ENCODE data around the gene LTB4R2. TPM values are rescaled to one million over a fixed set of nuclear protein-coding genes. Genes with fewer than 3 reads are reported as not detected.

The LTB4R2 gene
- polyA plus RNA-seq, 1 experiment, result 1.6 TPM

GRCh38 chr14:24262821-24263733 is 46.9 kb upstream of the LTB4R2 start, which contains the start of gene TGM1:
TGM1 (minus strand) TSS chr14:24263177; CDS start chr14:24262352, 825 bp downstream.
- no peak for TF ChIP-seq CTCF (IDR thresholded peaks at IDR 0.05; ENCODE audit: insufficient read depth, low read depth, low read length)
- CTCF ChIA-PET, result interaction anchor here (0.7 to 3.9 kb wide), 6 partner anchors 8 to 169 kb away, joined by 3 to 16 read pairs (median 8); partner anchors contain the start of genes RABGGTA and TINF2
- peaks cover 11% of the 10 kb centered on the region for H3K36me3 ChIP-seq (ENCODE audit: control insufficient read depth, insufficient read depth, low read length)
- no peak for DNase-seq (ENCODE audit: low read depth)
- POLR2A ChIA-PET, result no interaction called here
- no peak within 1 kb of the TSS for H3K4me3 ChIP-seq (ENCODE audit: low read depth, low read length)
- no peaks in the 10 kb centered on the region for H3K27me3 ChIP-seq (ENCODE audit: control insufficient read depth, insufficient read depth, low read length)

- H3K4me3 ChIP-seq (ENCODE audit: low read depth, low read length), result no peak overlapping the region
- no peak for TF ChIP-seq CTCF (IDR thresholded peaks at IDR 0.05; ENCODE audit: insufficient read depth, low read depth, low read length)
- CTCF ChIA-PET, result interaction anchor here (1.0 to 3.9 kb wide), 5 partner anchors 7 to 21 kb away, joined by 3 to 16 read pairs (median 4); partner anchors contain the start of gene RABGGTA
- DNase-seq (ENCODE audit: low read depth), result no peak
- peaks cover 17% of the 10 kb centered on the region for H3K36me3 ChIP-seq (ENCODE audit: control insufficient read depth, insufficient read depth, low read length)
- H3K27me3 ChIP-seq (ENCODE audit: control insufficient read depth, insufficient read depth, low read length), result no peaks in the 10 kb centered on the region
- POLR2A ChIA-PET, result no interaction called here
Measured at GRCh38 chr14:24263848-24264247, 46.1 kb upstream of the LTB4R2 start.

GRCh38 chr14:24264298-24264697 is 45.6 kb upstream of the LTB4R2 start:
- CTCF ChIA-PET, result interaction anchor here (1.0 to 3.9 kb wide), 5 partner anchors 12 to 33 kb away, joined by 3 to 15 read pairs (median 3); no protein-coding TSS in a partner anchor
- H3K27me3 ChIP-seq (ENCODE audit: control insufficient read depth, insufficient read depth, low read length), result no peaks in the 10 kb centered on the region
- no peak for TF ChIP-seq CTCF (IDR thresholded peaks at IDR 0.05; ENCODE audit: insufficient read depth, low read depth, low read length)
- H3K36me3 ChIP-seq (ENCODE audit: control insufficient read depth, insufficient read depth, low read length), result peaks cover 20% of the 10 kb centered on the region
- POLR2A ChIA-PET, result no interaction called here
- no peak overlapping the region for H3K4me3 ChIP-seq (ENCODE audit: low read depth, low read length)
- DNase-seq (ENCODE audit: low read depth), result no peak

- Histone ChIP-seq H3K27me3 (ENCODE audit: control insufficient read depth, insufficient read depth, low read length) (no peaks in the 10 kb centered on the region), H3K36me3 (ENCODE audit: control insufficient read depth, insufficient read depth, low read length) (peaks cover 20% of the 10 kb centered on the region), H3K4me3 (ENCODE audit: low read depth, low read length) (no peak overlapping the region)
- TF ChIP-seq CTCF (IDR thresholded peaks at IDR 0.05; ENCODE audit: insufficient read depth, low read depth, low read length), result no peak
- ChIA-PET POLR2A (no interaction called here), CTCF (interaction anchor here (0.9 kb wide), 1 partner anchor 9 kb away, joined by 3 read pairs; no protein-coding TSS in a partner anchor)
- no peak for DNase-seq (ENCODE audit: low read depth)
Measured at GRCh38 chr14:24266344-24267244, 43.3 kb upstream of the LTB4R2 start.

Measured in BJ (cell line).